PC-9 (cell line): Measurements from ENCODE around the gene IQSEC1. TPM values are rescaled to one million over a fixed set of nuclear protein-coding genes. Genes with fewer than 3 reads are reported as not detected.
"Not testable (repeated sequence)": the region's sequence is repeated elsewhere in the genome, so short reads cannot be mapped to it uniquely, and the experiment has no call there.

Source experiments
- BruUV-seq: library from RNA; stranded (reverse); fragments of 400-500 nt; replicated peaks from 2 replicates; lab custom pipeline; 2021; lab: Mats Ljungman, UMichigan
- CTCF ChIA-PET: fragments of 300-600 bp; sonication (Branson Sonifier 250); formaldehyde crosslinking; loops from one replicate; lab custom pipeline; 2022; ENCODE audit warnings: antibody characterized with exemption; lab: Charles Lee
- POLR2A ChIA-PET: fragments of 300-600 bp; sonication (Branson Sonifier 250); formaldehyde crosslinking; loops from one replicate; lab custom pipeline; 2022; ENCODE audit warnings: antibody characterized with exemption; ENCODE audit not compliant: unreplicated experiment; lab: Charles Lee
- DNase-seq, 2 experiments: peaks; one replicate each; pipeline versions ENCODE4 v3.0.0 to v3.0.0-alpha.2; 2015 to 2022; ENCODE audit warnings: mixed read lengths in 1 of 2
- H2AFZ ChIP-seq: fragments of 200-600 bp; sonication (generic); 2 replicates; pipeline ENCODE4 v1.8.1; 2017; ENCODE audit warnings: antibody characterized with exemption
- H3F3A ChIP-seq: fragments of 200-600 bp; sonication (generic); 2 replicates; pipeline ENCODE4 v1.8.1; 2017; ENCODE audit warnings: antibody characterized with exemption, mild to moderate bottlenecking, low read depth; ENCODE audit not compliant: insufficient read depth
- H3K27ac ChIP-seq: fragments of 200-600 bp; sonication (generic); 2 replicates; pipeline ENCODE4 v1.6.1; 2016; ENCODE audit warnings: mixed run types
- H3K27me3 ChIP-seq: fragments of 200-600 bp; sonication (generic); 2 replicates; pipeline ENCODE4 v1.6.1; 2016; ENCODE audit warnings: low read depth, mixed run types; ENCODE audit not compliant: insufficient read depth
- H3K36me3 ChIP-seq: fragments of 200-600 bp; sonication (generic); 2 replicates; pipeline ENCODE4 v1.6.1; 2016; ENCODE audit warnings: low read depth, mixed run types
- H3K4me1 ChIP-seq: fragments of 200-600 bp; sonication (generic); replicated peaks from 2 replicates; pipeline ENCODE4 v1.6.1; 2016; ENCODE audit warnings: mixed run types; ENCODE audit not compliant: insufficient read depth
- H3K4me2 ChIP-seq: fragments of 200-600 bp; sonication (generic); 2 replicates; pipeline ENCODE4 v1.6.1; 2017; ENCODE audit warnings: mixed run types
- H3K4me3 ChIP-seq: fragments of 200-600 bp; sonication (generic); 2 replicates; pipeline ENCODE4 v1.6.1; 2016; ENCODE audit warnings: mixed run types
- H3K79me2 ChIP-seq: fragments of 200-600 bp; sonication (generic); 2 replicates; pipeline ENCODE4 v1.6.1; 2017; ENCODE audit warnings: low read depth, mixed run types
- H3K9me2 ChIP-seq: fragments of 200-600 bp; sonication (generic); 2 replicates; pipeline ENCODE4 v1.8.1; 2017; ENCODE audit warnings: mild to moderate bottlenecking; ENCODE audit not compliant: insufficient read depth
- H3K9me3 ChIP-seq: fragments of 200-600 bp; sonication (generic); 2 replicates; pipeline ENCODE4 v1.8.1; 2016; ENCODE audit warnings: low read depth; ENCODE audit not compliant: insufficient read depth
- H4K20me1 ChIP-seq: fragments of 200-600 bp; sonication (generic); 2 replicates; pipeline ENCODE4 v1.8.1; 2017; ENCODE audit not compliant: insufficient read depth
- CTCF ChIP-seq: fragments of 200-600 bp; sonication (generic); conservative IDR thresholded peaks from 2 replicates; pipeline ENCODE4 v1.6.1; 2017; ENCODE audit warnings: mixed run types, antibody characterized with exemption, mild to moderate bottlenecking, moderate library complexity
- EZH2 ChIP-seq: fragments of 200-600 bp; sonication (generic); IDR thresholded peaks from 2 replicates; pipeline ENCODE4 v1.8.0; 2017; ENCODE audit warnings: antibody characterized with exemption, low read depth
- intact Hi-C: fragments of 100-400 bp; cut with micrococcal nuclease; formaldehyde crosslinking; loops from one replicate; pipeline ENCODE4 v1.10.0; 2022; ENCODE audit not compliant: unreplicated experiment
- total RNA-seq: library from RNA; stranded (reverse); gene quantifications from 2 replicates; pipeline ENCODE4 v1.2.3, GENCODE V29; 2021

Gene IQSEC1
- total RNA-seq, 1 experiment from 2014 or later, result 30.7 TPM

DNA sequence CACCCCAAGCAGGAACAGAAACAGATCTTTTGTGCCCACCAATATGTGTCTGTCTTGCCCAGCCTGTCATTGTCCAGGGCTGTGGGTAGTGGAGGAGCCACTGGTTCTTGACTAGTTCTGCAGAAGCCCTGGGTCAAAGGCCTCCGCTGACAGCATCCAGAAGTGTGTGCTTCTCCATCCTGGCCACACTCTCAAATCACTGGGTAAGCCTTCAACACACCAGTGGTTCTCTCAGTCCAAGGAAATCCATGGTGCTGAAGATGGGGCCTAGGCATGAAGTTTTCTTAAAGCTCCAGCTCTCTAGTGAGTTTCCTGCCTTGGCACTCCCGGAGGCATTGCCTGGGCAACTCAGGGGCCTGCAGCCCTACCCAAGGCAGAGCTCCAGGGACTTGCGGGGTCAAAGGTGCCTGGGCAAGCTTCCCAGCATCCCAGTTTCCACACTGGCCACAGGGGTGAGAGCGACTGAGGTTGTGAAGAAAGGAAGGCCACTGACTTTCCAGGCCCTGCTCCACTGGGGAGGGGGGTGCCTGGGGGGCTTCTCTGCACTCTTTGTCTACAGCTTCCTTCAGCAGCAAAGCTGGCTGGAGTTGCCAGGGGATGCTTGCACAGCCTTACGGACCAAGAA, 193.9 kb downstream of the IQSEC1 start:
- CTCF ChIA-PET, result interaction anchor here (0.6 kb wide), 1 partner anchor 24 kb away, joined by 4 read pairs; no protein-coding TSS in a partner anchor
- intact Hi-C loops, result loop anchor here (10.0 kb wide), 2 partner anchors 215 to 1005 kb away; partner anchors contain the start of gene WNT7A

DNA sequence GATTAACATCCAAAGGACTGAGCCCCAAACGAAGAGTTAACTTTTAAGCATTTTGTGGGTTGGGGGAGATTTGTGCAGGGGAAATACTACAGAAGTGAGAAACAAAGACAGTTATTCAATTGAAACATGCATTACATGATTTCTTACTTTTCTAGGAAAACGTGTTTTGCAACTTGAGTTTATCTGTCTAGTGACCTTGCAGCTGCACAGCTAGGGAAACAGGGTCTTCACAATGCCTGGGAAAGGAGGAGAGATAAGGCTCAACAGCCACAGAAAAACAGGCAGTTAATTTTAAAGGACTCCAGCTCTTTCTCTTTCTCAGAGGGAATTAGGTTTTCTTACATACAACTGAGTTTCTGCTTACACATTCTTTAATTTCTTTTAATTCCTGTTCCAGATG, 194.5 kb downstream of the IQSEC1 start:
- H3K9me3 ChIP-seq, DNase-seq, H3K27me3 ChIP-seq, H3K27ac ChIP-seq, H2AFZ ChIP-seq, H3K9me2 ChIP-seq, H3K4me2 ChIP-seq, BruUV-seq, H3F3A ChIP-seq, H4K20me1 ChIP-seq, H3K36me3 ChIP-seq, H3K79me2 ChIP-seq, H3K4me3 ChIP-seq, POLR2A ChIA-PET, H3K4me1 ChIP-seq: not testable (repeated sequence)
- intact Hi-C loops, result loop anchor here (10.0 kb wide), 2 partner anchors 216 to 1006 kb away; partner anchors contain the start of gene WNT7A
- CTCF ChIA-PET, result interaction anchor here (0.6 kb wide), 1 partner anchor 23 kb away, joined by 4 read pairs; no protein-coding TSS in a partner anchor

More for the DNA sequence above, 193.9 kb downstream of the IQSEC1 start:
- DNase-seq, result no peak
- Histone ChIP-seq H3K79me2 (no peaks in the 10 kb centered on the region), H3K27ac (no peak overlapping the region), H3K4me2 (no peak overlapping the region), H4K20me1 (no peaks in the 10 kb centered on the region), H3K36me3 (no peaks in the 10 kb centered on the region), H3K9me3 (no peaks in the 10 kb centered on the region), H2AFZ (no peak overlapping the region), H3K4me3 (no peak overlapping the region), H3F3A (no peaks in the 10 kb centered on the region), H3K4me1 (no peaks in the 10 kb centered on the region), H3K9me2 (no peaks in the 10 kb centered on the region), H3K27me3 (peaks cover 14% of the 10 kb centered on the region; the same call in 1 of the 2 replicates)
- POLR2A ChIA-PET, result no interaction called here
- no peak for TF ChIP-seq EZH2
- BruUV-seq, result no TSS peak

GRCh38 chr3:12878141-12878574, 195.1 kb downstream of the IQSEC1 start:
- Histone ChIP-seq H2AFZ (no peak overlapping the region), H3K27ac (no peak overlapping the region), H3K36me3 (no peaks in the 10 kb centered on the region), H3K4me1 (no peaks in the 10 kb centered on the region), H3K9me2 (no peaks in the 10 kb centered on the region), H3F3A (no peaks in the 10 kb centered on the region), H3K4me2 (no peak overlapping the region), H3K79me2 (no peaks in the 10 kb centered on the region), H3K27me3 (peaks cover 13% of the 10 kb centered on the region; the same call in 1 of the 2 replicates), H4K20me1 (no peaks in the 10 kb centered on the region), H3K4me3 (no peak overlapping the region), H3K9me3 (no peaks in the 10 kb centered on the region)
- no peak for DNase-seq
- intact Hi-C loops, result loop anchor here (10.0 kb wide), 2 partner anchors 217 to 1007 kb away; partner anchors contain the start of gene WNT7A
- CTCF ChIA-PET, result no interaction called here
- BruUV-seq, result no TSS peak
- POLR2A ChIA-PET, result no interaction called here
- TF ChIP-seq EZH2 (no peak), CTCF (no peak)

DNA sequence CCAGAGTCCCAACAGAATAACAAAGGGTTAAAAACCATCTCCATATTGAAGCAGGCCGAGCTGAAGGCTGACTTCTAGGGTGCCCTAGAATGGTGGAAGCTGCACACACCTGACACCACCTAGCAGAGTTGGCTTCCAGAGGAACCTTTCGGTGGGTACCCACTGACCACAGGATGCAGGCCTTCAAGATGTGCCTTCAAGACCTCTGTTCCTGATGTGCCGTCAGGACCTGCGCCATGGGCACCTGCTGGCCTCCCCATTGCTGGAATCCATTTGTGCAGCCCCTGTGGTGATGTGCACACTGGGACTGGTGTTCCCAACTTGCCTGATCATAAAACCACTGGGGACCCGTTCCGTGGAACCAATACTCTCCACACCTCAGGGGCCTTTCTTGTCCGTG, 196.2 kb downstream of the IQSEC1 start:
- no TSS peak for BruUV-seq
- Histone ChIP-seq H3K79me2 (no peaks in the 10 kb centered on the region), H3K27ac (no peak overlapping the region), H3K27me3 (peaks cover 24% of the 10 kb centered on the region), H2AFZ (no peak overlapping the region), H3K4me1 (no peaks in the 10 kb centered on the region), H3K9me3 (no peaks in the 10 kb centered on the region), H3K4me2 (no peak overlapping the region), H3K36me3 (no peaks in the 10 kb centered on the region), H4K20me1 (no peaks in the 10 kb centered on the region), H3K4me3 (no peak overlapping the region), H3K9me2 (no peaks in the 10 kb centered on the region), H3F3A (no peaks in the 10 kb centered on the region)
- ChIA-PET POLR2A (no interaction called here), CTCF (interaction anchor here (0.6 kb wide), 1 partner anchor 175 kb away, joined by 7 read pairs; no protein-coding TSS in a partner anchor)
- no peak for DNase-seq
- intact Hi-C loops, result loop anchor here (10.0 kb wide), 2 partner anchors 218 to 1008 kb away; partner anchors contain the start of gene WNT7A
- TF ChIP-seq CTCF (no peak), EZH2 (no peak)
